ENCODE measurements around the gene PRLR. TPM values are rescaled to one million over a fixed set of nuclear protein-coding genes. Genes with fewer than 3 reads are reported as not detected.

PRLR gene
- polyA plus RNA-seq, 1 donor from 2014 or later = 0.50 TPM

- Histone ChIP-seq H3K27ac (ENCODE audit: low read length) (no peak overlapping the region), H4K20me1 (ENCODE audit: insufficient read depth) (no peaks in the 10 kb centered on the region), H3K9me2 (ENCODE audit: insufficient read depth, low read length) (no peaks in the 10 kb centered on the region), H3K4me3 (ENCODE audit: low read length) (no peak overlapping the region), H3K9ac (ENCODE audit: low read length) (no peak overlapping the region), H3K36me3 (ENCODE audit: insufficient read depth, low read length) (no peaks in the 10 kb centered on the region), H3F3A (ENCODE audit: insufficient read depth, low read length, poor library complexity, severe bottlenecking) (no peaks in the 10 kb centered on the region), H3K27me3 (ENCODE audit: insufficient read depth, low read depth, low read length) (no peaks in the 10 kb centered on the region), H3K79me2 (replicated peaks; ENCODE audit: insufficient read depth, low read length) (no peaks in the 10 kb centered on the region), H3K4me2 (ENCODE audit: low read length) (no peak overlapping the region), H2AFZ (ENCODE audit: low read depth, low read length) (no peak overlapping the region), H3K9me3 (ENCODE audit: low read length) (no peaks in the 10 kb centered on the region)
- TF ChIP-seq SMC3 (conservative IDR thresholded peaks at IDR 0.05; ENCODE audit: poor library complexity) (no peak), MXI1 (conservative IDR thresholded peaks at IDR 0.05; ENCODE audit: poor library complexity, severe bottlenecking) (no peak), REST (IDR thresholded peaks at IDR 0.05; ENCODE audit: borderline replicate concordance) (no peak), EZH2 (IDR thresholded peaks at IDR 0.05; ENCODE audit: borderline replicate concordance, insufficient read depth, low read length, poor library complexity, severe bottlenecking) (no peak)
Measured at GRCh38 chr5:35218981-35219380, 11.3 kb downstream of the PRLR start.

GRCh38 chr5:35214051-35214450 lies 16.2 kb downstream of the PRLR start:
- Histone ChIP-seq H3K9me3 (ENCODE audit: low read length) (no peaks in the 10 kb centered on the region), H3K79me2 (replicated peaks; ENCODE audit: insufficient read depth, low read length) (no peaks in the 10 kb centered on the region), H2AFZ (ENCODE audit: low read depth, low read length) (no peak overlapping the region), H3K4me2 (ENCODE audit: low read length) (no peak overlapping the region), H3F3A (ENCODE audit: insufficient read depth, low read length, poor library complexity, severe bottlenecking) (no peaks in the 10 kb centered on the region), H3K9ac (ENCODE audit: low read length) (no peak overlapping the region), H3K4me3 (ENCODE audit: low read length) (no peak overlapping the region), H3K9me2 (ENCODE audit: insufficient read depth, low read length) (no peaks in the 10 kb centered on the region), H3K36me3 (ENCODE audit: insufficient read depth, low read length) (no peaks in the 10 kb centered on the region), H3K27me3 (ENCODE audit: insufficient read depth, low read depth, low read length) (no peaks in the 10 kb centered on the region), H4K20me1 (ENCODE audit: insufficient read depth) (no peaks in the 10 kb centered on the region), H3K27ac (ENCODE audit: low read length) (no peak overlapping the region)
- TF ChIP-seq SMC3 (conservative IDR thresholded peaks at IDR 0.05; ENCODE audit: poor library complexity) (no peak), POLR2AphosphoS5 (IDR thresholded peaks at IDR 0.05) (no peak), EP300 (conservative IDR thresholded peaks at IDR 0.05; ENCODE audit: poor library complexity, severe bottlenecking) (no peak), MXI1 (conservative IDR thresholded peaks at IDR 0.05; ENCODE audit: poor library complexity, severe bottlenecking) (no peak), CTCF (IDR thresholded peaks at IDR 0.05; ENCODE audit: poor library complexity, severe bottlenecking) (no peak), TAF1 (IDR thresholded peaks at IDR 0.05; ENCODE audit: low read depth) (no peak), REST (IDR thresholded peaks at IDR 0.05; ENCODE audit: borderline replicate concordance) (no peak), EZH2 (IDR thresholded peaks at IDR 0.05; ENCODE audit: borderline replicate concordance, insufficient read depth, low read length, poor library complexity, severe bottlenecking) (no peak), RAD21 (conservative IDR thresholded peaks at IDR 0.05) (no peak)

Measured in neural cell (in vitro differentiated cells).